Activated CD8-positive, alpha-beta T cell treated with anti-CD3 and anti-CD28 coated beads for 36 hours (primary cell): Measurements from ENCODE around the gene C2CD3. TPM values are rescaled to one million over a fixed set of nuclear protein-coding genes. Genes with fewer than 3 reads are reported as not detected.

Source experiments
- ATAC-seq: fragments of 200-7000 bp; cut with Tn5 transposase; one replicate; pipeline ENCODE4 v1.10.0; 2021; ENCODE audit warnings: mild to moderate bottlenecking, moderate library complexity
- CTCF ChIA-PET: fragments of 350-600 bp; sonication (Branson Sonifier 250); formaldehyde crosslinking; loops from one replicate; lab custom pipeline; 2021; ENCODE audit warnings: antibody characterized with exemption; lab: Charles Lee
- POLR2A ChIA-PET: fragments of 350-600 bp; sonication (Branson Sonifier 250); formaldehyde crosslinking; loops from one replicate; lab custom pipeline; 2021; ENCODE audit warnings: antibody characterized with exemption; lab: Charles Lee
- DNase-seq: peaks from one replicate; pipeline ENCODE4 v3.0.0-alpha.2; 2020
- H3K27ac Mint-ChIP-seq: one replicate; pipeline ENCODE4 v1.8.0; 2021; ENCODE audit warnings: mild to moderate bottlenecking, mixed read lengths
- H3K27me3 Mint-ChIP-seq: one replicate; pipeline ENCODE4 v1.8.0; 2021; ENCODE audit warnings: mixed read lengths
- H3K36me3 Mint-ChIP-seq: one replicate; pipeline ENCODE4 v1.8.0; 2021; ENCODE audit warnings: low read depth, mixed read lengths
- H3K4me1 Mint-ChIP-seq: one replicate; pipeline ENCODE4 v1.8.0; 2021; ENCODE audit warnings: low read depth, mixed read lengths
- H3K4me3 Mint-ChIP-seq: one replicate; pipeline ENCODE4 v1.8.0; 2021; ENCODE audit warnings: mild to moderate bottlenecking, moderate library complexity, mixed read lengths
- H3K9me3 Mint-ChIP-seq: one replicate; pipeline ENCODE4 v1.8.0; 2021; ENCODE audit warnings: mixed read lengths
- intact Hi-C: fragments of 100-400 bp; cut with micrococcal nuclease; formaldehyde crosslinking; loops from one replicate; pipeline ENCODE4 v1.10.0; 2022
- total RNA-seq, 2 experiments: library from RNA; stranded (reverse); gene quantifications; one replicate each; pipeline ENCODE4 v1.2.3, GENCODE V29; 2021
- TF ChIP-seq, protein P1 (sequence below): fragments of 200-600 bp; IDR thresholded peaks from one replicate; pipeline ENCODE4 v1.8.0; 2022; ENCODE audit warnings: antibody characterized with exemption, mild to moderate bottlenecking

Gene C2CD3
- total RNA-seq, 2 experiments from 2014 or later: 22.5 to 25.6 TPM

DNA sequence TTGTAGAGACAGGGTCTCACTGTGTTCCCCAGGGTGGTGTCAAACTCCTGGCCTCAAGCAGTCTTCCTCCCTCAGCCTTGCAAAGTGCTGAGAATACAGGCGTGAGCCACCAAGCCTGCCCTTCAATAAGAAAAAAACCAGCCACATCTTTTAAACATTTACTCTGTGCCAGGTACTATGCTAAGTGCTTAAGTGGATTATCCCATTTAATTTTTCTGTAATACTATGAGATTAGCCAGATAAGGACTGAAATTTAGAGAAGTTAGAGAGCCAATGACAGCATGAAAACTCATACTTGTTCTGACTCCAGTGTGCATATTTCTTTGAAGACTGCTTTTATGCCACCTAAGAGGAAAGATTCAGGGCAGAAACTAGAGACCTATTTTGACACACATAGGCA lies 35.9 kb upstream of the C2CD3 start:
- peaks cover 9% of the 10 kb centered on the region for H3K4me1 Mint-ChIP-seq
- H3K4me3 Mint-ChIP-seq: no peak overlapping the region
- ChIA-PET CTCF (interaction anchor here (1.2 kb wide), 1 partner anchor 115 kb away, joined by 3 read pairs; no protein-coding TSS in a partner anchor), POLR2A (no interaction called here)
- no peaks in the 10 kb centered on the region for H3K9me3 Mint-ChIP-seq
- DNase-seq (no peak), ATAC-seq (no peak)
- H3K27ac Mint-ChIP-seq: no peak overlapping the region
- peaks cover 52% of the 10 kb centered on the region for H3K36me3 Mint-ChIP-seq
- TF ChIP-seq, protein P1, sequence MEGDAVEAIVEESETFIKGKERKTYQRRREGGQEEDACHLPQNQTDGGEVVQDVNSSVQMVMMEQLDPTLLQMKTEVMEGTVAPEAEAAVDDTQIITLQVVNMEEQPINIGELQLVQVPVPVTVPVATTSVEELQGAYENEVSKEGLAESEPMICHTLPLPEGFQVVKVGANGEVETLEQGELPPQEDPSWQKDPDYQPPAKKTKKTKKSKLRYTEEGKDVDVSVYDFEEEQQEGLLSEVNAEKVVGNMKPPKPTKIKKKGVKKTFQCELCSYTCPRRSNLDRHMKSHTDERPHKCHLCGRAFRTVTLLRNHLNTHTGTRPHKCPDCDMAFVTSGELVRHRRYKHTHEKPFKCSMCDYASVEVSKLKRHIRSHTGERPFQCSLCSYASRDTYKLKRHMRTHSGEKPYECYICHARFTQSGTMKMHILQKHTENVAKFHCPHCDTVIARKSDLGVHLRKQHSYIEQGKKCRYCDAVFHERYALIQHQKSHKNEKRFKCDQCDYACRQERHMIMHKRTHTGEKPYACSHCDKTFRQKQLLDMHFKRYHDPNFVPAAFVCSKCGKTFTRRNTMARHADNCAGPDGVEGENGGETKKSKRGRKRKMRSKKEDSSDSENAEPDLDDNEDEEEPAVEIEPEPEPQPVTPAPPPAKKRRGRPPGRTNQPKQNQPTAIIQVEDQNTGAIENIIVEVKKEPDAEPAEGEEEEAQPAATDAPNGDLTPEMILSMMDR: no peak
- intact Hi-C loops: no loop called here
- no peaks in the 10 kb centered on the region for H3K27me3 Mint-ChIP-seq

DNA sequence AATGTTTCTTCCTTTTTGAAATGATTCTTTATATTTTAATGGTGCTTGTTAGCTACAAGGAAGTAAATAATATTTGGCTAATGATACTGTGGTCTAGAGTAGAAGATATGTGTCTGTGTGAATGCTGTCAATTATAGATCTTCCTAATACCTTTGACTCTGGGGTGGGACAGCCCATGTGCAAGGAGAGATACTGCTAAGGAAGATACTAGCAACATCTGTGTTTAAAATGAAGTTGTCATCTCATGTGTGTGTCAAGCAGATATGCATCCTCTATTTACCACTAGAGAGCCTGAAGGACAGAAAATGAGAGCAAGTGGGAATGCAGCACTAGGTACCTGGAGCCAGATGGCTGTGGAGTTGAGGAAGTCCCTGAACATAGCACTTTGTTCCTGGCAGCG lies 34.4 kb upstream of the C2CD3 start:
- intact Hi-C loops: no loop called here
- CTCF ChIA-PET: interaction anchor here (0.9 to 1.5 kb wide), 2 partner anchors 51 to 241 kb away, joined by 3 to 4 read pairs; no protein-coding TSS in a partner anchor
- Mint-ChIP-seq H3K27me3 (no peaks in the 10 kb centered on the region), H3K9me3 (no peaks in the 10 kb centered on the region), H3K4me3 (no peak overlapping the region), H3K36me3 (peaks cover 47% of the 10 kb centered on the region), H3K27ac (no peak overlapping the region), H3K4me1 (peaks cover 9% of the 10 kb centered on the region)
- POLR2A ChIA-PET: no interaction called here
- ATAC-seq (no peak), DNase-seq (no peak)
- TF ChIP-seq, protein P1: no peak

DNA sequence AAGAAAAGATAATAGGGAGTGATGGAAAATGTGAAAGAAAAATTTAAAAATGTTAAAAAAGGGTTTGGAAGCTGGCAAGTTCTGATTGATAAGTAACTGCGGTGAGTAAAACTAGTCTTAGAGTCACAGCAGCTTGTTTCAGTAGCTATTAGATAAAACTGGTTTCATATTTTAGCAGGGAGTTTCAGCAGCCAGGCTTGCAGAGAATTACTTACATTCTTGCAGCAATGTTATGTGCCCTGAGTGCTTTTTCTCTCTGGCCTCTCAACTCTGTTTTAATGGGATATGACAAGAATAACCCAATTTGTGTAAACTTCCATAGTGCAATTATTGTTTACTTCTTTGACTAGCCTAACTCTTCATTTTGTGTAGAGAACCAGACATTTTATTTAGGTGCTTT lies 33.9 kb upstream of the C2CD3 start:
- POLR2A ChIA-PET: no interaction called here

DNA sequence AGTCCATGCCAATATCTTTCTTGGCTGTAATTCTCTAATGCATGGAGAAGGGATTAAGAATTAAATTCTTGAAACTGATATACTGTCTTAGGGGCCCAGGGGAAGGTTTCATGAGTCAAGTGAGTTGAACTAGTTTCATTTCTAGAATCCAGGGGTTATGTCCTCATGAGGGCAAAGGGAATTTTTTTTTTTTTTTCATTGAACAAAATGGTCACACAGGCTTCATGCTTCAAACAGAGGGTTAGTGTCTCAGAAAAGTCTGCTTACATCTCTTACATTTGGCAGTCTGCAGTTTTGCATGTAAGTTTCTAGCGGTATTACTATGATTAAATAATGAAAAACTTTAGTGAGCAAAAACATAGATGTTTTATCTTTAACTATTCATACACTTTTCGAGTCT lies 33.2 kb upstream of the C2CD3 start:
- ATAC-seq: no peak
- no peak overlapping the region for H3K27ac Mint-ChIP-seq

More for the DNA sequence above, 33.9 kb upstream of the C2CD3 start:
- DNase-seq (no peak), ATAC-seq (no peak)
- H3K27ac Mint-ChIP-seq: no peak overlapping the region
- intact Hi-C loops: no loop called here
- TF ChIP-seq, protein P1: no peak
- no peak overlapping the region for H3K4me3 Mint-ChIP-seq
- CTCF ChIA-PET: interaction anchor here (0.9 to 1.5 kb wide), 2 partner anchors 51 to 241 kb away, joined by 3 to 4 read pairs; no protein-coding TSS in a partner anchor
- no peaks in the 10 kb centered on the region for H3K27me3 Mint-ChIP-seq
- H3K9me3 Mint-ChIP-seq: no peaks in the 10 kb centered on the region
- peaks cover 43% of the 10 kb centered on the region for H3K36me3 Mint-ChIP-seq
- H3K4me1 Mint-ChIP-seq: peaks cover 9% of the 10 kb centered on the region

DNA sequence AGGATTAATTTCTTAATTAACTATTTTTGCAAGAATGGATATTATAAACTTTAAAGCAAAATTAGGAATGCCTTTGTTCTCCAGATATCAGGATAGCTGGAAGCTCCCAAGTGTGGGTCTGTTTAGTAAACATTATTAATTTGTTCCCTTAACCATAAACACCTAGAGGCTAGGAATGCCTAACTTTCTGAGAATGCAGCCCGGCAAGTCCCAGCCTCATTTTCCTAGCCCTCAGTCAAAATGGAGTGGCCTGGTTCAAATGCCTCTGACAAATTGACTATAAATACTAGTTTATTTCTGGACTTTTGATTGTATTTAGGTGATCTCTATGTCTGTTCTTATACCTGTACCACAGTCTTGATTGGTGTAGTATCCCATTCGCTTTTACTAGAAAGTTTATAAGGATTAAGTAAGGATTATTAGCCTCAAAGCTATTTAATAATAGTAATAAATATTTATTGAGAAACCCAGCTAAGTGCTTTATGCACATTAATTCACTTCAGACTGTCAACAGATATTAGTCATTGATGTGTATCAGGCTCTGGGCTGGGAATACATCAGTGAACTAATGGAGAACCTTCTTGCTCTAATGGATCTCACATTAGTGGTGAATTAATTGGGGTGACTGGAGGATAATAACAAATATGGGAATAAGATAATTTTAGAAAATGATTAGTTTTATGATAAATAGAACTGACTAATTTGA lies 26.1 kb upstream of the C2CD3 start:
- POLR2A ChIA-PET: no interaction called here
- H3K27me3 Mint-ChIP-seq: no peaks in the 10 kb centered on the region
- no peak overlapping the region for H3K4me3 Mint-ChIP-seq
- ATAC-seq (no peak), DNase-seq (no peak)
- peaks cover 32% of the 10 kb centered on the region for H3K36me3 Mint-ChIP-seq
- TF ChIP-seq, protein P1: no peak
- CTCF ChIA-PET: no interaction called here
- no peak overlapping the region for H3K27ac Mint-ChIP-seq
- intact Hi-C loops: no loop called here
- no peaks in the 10 kb centered on the region for H3K4me1 Mint-ChIP-seq
- H3K9me3 Mint-ChIP-seq: peaks cover 9% of the 10 kb centered on the region

More for the DNA sequence above, 33.2 kb upstream of the C2CD3 start:
- TF ChIP-seq, protein P1: no peak
- ChIA-PET POLR2A (no interaction called here), CTCF (interaction anchor here (0.9 to 1.5 kb wide), 2 partner anchors 52 to 240 kb away, joined by 3 to 4 read pairs; no protein-coding TSS in a partner anchor)
- DNase-seq: no peak
- Mint-ChIP-seq H3K4me3 (no peak overlapping the region), H3K27me3 (no peaks in the 10 kb centered on the region), H3K4me1 (peaks cover 9% of the 10 kb centered on the region), H3K9me3 (peaks cover 2% of the 10 kb centered on the region), H3K36me3 (peaks cover 41% of the 10 kb centered on the region)
- intact Hi-C loops: no loop called here
